Right lung (tissue), 10 donors: Measurements from ENCODE around the gene KRT222. TPM values are rescaled to one million over a fixed set of nuclear protein-coding genes. Genes with fewer than 3 reads are reported as not detected.

Experiments
- DNase-seq, 2 donors: peaks; one replicate each; pipeline ENCODE4 v3.0.0-alpha.2; 2013
- long read RNA-seq, 8 donors: transcript quantifications; one replicate each; lab custom pipeline, GENCODE V29; 2026
- polyA plus RNA-seq, 5 donors: library from polyadenylated mRNA; unstranded; fragments of 120-200 nt; gene quantifications; one replicate each; pipeline versions ENCODE4 v1.2.1 to v1.2.3, GENCODE V29; 2013; ENCODE audit warnings: inconsistent platforms in 1 of 5, low replicate concordance in 1 of 5; ENCODE audit not compliant: insufficient read length in 5 of 5, insufficient read depth in 1 of 5

The KRT222 gene
- polyA plus RNA-seq = under 1 TPM; 0.33 to 0.80 (median 0.36) TPM
- long read RNA-seq, donor 1, partial matches to known transcripts = 0 of 2 reads
- long read RNA-seq, donor 1, other reads (novel, unspliced or antisense) = 0 of 2 reads
- long read RNA-seq, donor 2 = 0 reads
- long read RNA-seq, donor 3 = 0 reads
- long read RNA-seq, donor 4 = 0 reads
- long read RNA-seq, donor 5 = 0 reads
- long read RNA-seq, donor 6 = 0 reads
- long read RNA-seq, donor 7 = 0 reads
- long read RNA-seq, donor 8 = 0 reads

GRCh38 chr17:40664582-40665333, at the start of gene KRT222:
Gene KRT222 (minus strand): TSS chr17:40665177. CDS start chr17:40665099, 78 bp downstream.
- no peak for DNase-seq

- DNase-seq = no peak
Observed at GRCh38 chr17:40714473-40714872, 49.5 kb upstream of the KRT222 start.

GRCh38 chr17:40707745-40708144, 42.8 kb upstream of the KRT222 start:
- no peak for DNase-seq

- no peak for DNase-seq
Observed at GRCh38 chr17:40705584-40705983, 40.6 kb upstream of the KRT222 start.

- DNase-seq = no peak
Observed at GRCh38 chr17:40703652-40704051, 38.7 kb upstream of the KRT222 start, which contains the start of gene KRT24. Gene KRT24 (minus strand): TSS chr17:40703752. CDS start chr17:40703693, 59 bp downstream.

GRCh38 chr17:40702271-40702670, 37.3 kb upstream of the KRT222 start:
- DNase-seq = no peak

GRCh38 chr17:40699853-40700252, 34.9 kb upstream of the KRT222 start:
- DNase-seq = no peak

- no peak for DNase-seq
Observed at GRCh38 chr17:40699371-40699770, 34.4 kb upstream of the KRT222 start.

GRCh38 chr17:40697297-40697696, 32.3 kb upstream of the KRT222 start:
- no peak for DNase-seq

GRCh38 chr17:40696651-40697072, 31.7 kb upstream of the KRT222 start:
- DNase-seq = no peak

GRCh38 chr17:40695874-40696472, 31.0 kb upstream of the KRT222 start:
- DNase-seq = no peak

GRCh38 chr17:40694584-40694983, 29.6 kb upstream of the KRT222 start:
- no peak for DNase-seq

GRCh38 chr17:40687106-40687505, 22.1 kb upstream of the KRT222 start:
- no peak for DNase-seq

- no peak for DNase-seq
Observed at GRCh38 chr17:40686192-40686591, 21.2 kb upstream of the KRT222 start.

GRCh38 chr17:40680998-40681397, 16.0 kb upstream of the KRT222 start:
- no peak for DNase-seq

GRCh38 chr17:40679523-40679907, 14.5 kb upstream of the KRT222 start:
- no peak for DNase-seq

- no peak for DNase-seq
Observed at GRCh38 chr17:40678902-40679522, 14.0 kb upstream of the KRT222 start.

GRCh38 chr17:40675905-40676304, 10.9 kb upstream of the KRT222 start:
- DNase-seq = no peak

- no peak for DNase-seq
Observed at GRCh38 chr17:40672654-40673053, 7.7 kb upstream of the KRT222 start.

GRCh38 chr17:40671282-40671681, 6.3 kb upstream of the KRT222 start:
- no peak for DNase-seq

GRCh38 chr17:40666331-40666730, 1.4 kb upstream of the KRT222 start:
- no peak for DNase-seq

- no peak for DNase-seq
Observed at GRCh38 chr17:40663252-40663651, 1.7 kb downstream of the KRT222 start.
